Motor neuron (in vitro differentiated cells): ENCODE data around the gene GFAP. TPM values are rescaled to one million over a fixed set of nuclear protein-coding genes. Genes with fewer than 3 reads are reported as not detected.
A peak's percentile ranks its signal among the peaks of the same experiment; 100 is the strongest.

ENCODE experiments used
- ATAC-seq, 8 experiments: fragments of 200-7000 bp; cut with Tn5 transposase; replicated peaks in 6 of 8; 2 replicates each; pipeline ENCODE4 v1.8.0; 2021; ENCODE audit warnings: mild to moderate bottlenecking in 8 of 8, moderate library complexity in 8 of 8
- H3K27ac ChIP-seq, 2 donors: fragments of 250-450 bp; sonication (Bioruptor Pico); 2 replicates each; pipeline ENCODE4 v1.9.0; 2021; ENCODE audit warnings: antibody characterized with exemption in 2 of 2, mild to moderate bottlenecking in 2 of 2, moderate library complexity in 1 of 2
- H3K4me1 ChIP-seq, 2 donors: fragments of 250-450 bp; sonication (Bioruptor Pico); replicated peaks in 1 of 2; 2 replicates each; pipeline ENCODE4 v1.6.1; 2021; ENCODE audit warnings: antibody characterized with exemption in 2 of 2, mild to moderate bottlenecking in 2 of 2, moderate library complexity in 1 of 2
- H3K4me3 ChIP-seq, 5 donors: fragments of 250-450 bp; sonication (Bioruptor Pico); 2 replicates each; pipeline ENCODE4 v1.9.0; 2021; ENCODE audit warnings: antibody characterized with exemption in 5 of 5, mild to moderate bottlenecking in 5 of 5, moderate library complexity in 4 of 5
- WGBS, 10 experiments: fragments of 450-650 bp; shearing (Covaris generic); methylation state at CpG; one replicate each; pipeline ENCODE4 v1.0.0; 2022; 5-methylcytosine and 5-hydroxymethylcytosine counted together
- in situ Hi-C, 9 experiments: fragments of 400-800 bp; cut with MboI; loops; one replicate each; pipeline ENCODE4 v1.15.0; 2021; ENCODE audit warnings: low sequenced_read_pairs in 9 of 9, low pct_unique_long_range_greater_than_20kb in 2 of 9; ENCODE audit not compliant: unreplicated experiment in 9 of 9
- total RNA-seq, 8 experiments: library from RNA; unstranded; fragments of 300-600 nt; gene quantifications; 2 replicates each; pipeline versions ENCODE4 v1.2.3 to v1.2.4, GENCODE V29; 2022

GFAP gene
- total RNA-seq, 8 experiments from 2014 or later = 0.92 to 2,179 (median 1.8) TPM

DNA sequence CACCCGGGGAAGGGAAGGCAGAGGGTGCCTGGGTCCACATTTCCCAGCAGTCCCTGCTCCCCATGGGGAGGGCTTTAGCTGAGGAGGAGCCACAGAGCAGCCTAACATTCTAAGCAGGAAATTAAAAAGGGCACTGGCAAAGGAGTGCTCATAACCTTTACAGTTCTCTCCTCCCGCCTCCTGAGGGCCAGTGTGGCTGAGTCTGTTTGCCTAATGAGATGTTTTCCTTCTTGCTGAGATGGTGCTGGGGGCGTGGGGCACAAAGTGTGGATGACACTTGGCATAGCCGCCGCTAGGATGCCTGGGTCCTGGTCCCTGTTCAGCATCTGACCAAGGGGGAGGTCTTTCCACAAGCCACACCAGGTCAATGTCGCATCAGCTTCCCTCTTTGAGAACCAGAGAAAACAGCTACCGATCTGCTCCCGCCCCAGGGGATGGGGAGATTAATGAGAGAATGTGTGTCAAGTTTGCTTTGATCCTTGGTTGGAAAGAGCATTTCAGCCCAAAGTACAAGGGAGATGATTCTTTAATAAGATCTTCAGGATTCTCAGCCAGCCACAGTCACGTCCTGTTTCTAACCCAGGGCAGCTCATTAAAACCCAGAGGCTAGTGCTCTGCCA, 26.5 kb upstream of the GFAP start:
- 17 to 95% (median 90%) methylated on average over 1 to 8 of the region's 9 CpGs; no CpG with 5 or more reads in 3 of the 10 experiments for whole genome bisulfite sequencing, 10 experiments
- no peaks in the 10 kb centered on the region for H3K4me1 ChIP-seq
- in situ Hi-C loops = no loop called here
- ATAC-seq = peak in 1 of 8 experiments; percentile 46
- no peak overlapping the region for H3K27ac ChIP-seq
- H3K4me3 ChIP-seq = no peak overlapping the region

DNA sequence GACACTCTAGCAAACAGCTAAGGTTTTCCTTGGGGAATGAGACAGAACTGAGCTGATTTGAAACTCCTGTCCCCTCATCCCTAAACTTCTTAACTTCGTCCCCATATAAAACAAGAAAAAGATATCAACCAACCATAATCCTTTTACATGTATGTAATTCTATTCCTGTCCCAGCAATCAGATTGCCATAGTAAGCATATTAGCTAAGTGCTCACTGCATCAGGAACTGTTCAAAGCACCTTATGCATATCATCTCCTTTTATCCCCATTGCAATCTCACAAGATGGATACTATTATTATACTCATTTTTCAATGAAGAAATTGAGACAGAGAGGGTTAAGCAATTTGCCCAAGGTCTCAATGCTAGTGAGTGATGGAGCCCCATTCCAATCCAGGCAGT, 25.5 kb upstream of the GFAP start:
- Histone ChIP-seq H3K4me1 (no peaks in the 10 kb centered on the region), H3K4me3 (no peak overlapping the region), H3K27ac (no peak overlapping the region)
- WGBS, 10 experiments = 89 to 100% (median 100%) methylated on average over 1 of the region's 1 CpG; no CpG with 5 or more reads in 5 of the 10 experiments
- no peak for ATAC-seq
- in situ Hi-C loops = no loop called here

DNA sequence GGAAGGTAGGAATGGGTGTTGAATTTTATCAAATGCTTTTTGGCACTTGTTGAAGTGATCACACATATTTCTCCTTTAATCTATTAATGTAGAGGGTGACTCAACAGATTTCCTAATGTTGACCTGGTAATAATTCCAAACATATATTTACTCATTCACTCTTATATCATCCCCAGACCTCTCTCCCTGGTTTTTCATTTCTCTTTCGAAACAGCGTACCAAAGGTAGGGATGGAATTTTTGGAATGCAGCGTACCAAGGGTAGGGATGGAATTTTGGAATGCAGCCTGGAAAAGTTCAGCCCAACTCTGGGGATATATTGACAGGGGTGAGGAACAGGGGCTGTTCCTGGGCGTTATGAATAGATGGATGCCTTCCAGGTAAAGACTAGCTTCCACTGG, 25.0 kb upstream of the GFAP start:
- in situ Hi-C loops = no loop called here
- ATAC-seq = no peak
- WGBS, 10 experiments = 80 to 100% (median 97%) methylated on average over 1 to 4 of the region's 4 CpGs; no CpG with 5 or more reads in 2 of the 10 experiments
- Histone ChIP-seq H3K4me3 (no peak overlapping the region), H3K27ac (no peak overlapping the region), H3K4me1 (no peaks in the 10 kb centered on the region)

DNA sequence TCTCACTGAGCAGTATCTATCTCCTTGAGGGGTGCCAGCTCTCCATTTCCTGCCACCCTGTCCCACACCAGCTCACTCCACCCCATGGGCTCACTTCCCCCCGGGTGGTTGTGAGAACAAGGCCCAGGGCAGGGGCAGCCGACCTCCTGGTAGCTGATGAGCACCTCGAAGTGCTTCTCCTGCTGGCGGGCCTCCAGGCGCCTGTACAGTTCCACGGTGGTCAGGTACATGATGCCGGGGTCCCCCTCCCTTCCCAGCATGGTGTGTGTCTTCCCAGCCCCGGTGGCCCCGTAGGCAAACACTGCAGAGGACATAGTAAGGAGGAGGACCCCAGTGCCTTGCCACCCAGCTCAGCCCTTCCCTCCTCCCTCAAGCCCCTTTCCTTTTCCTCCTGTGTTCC, 19.8 kb upstream of the GFAP start:
- Histone ChIP-seq H3K4me1 (peaks cover 4 to 13% of the 10 kb centered on the region in 2 donors), H3K4me3 (no peak overlapping the region), H3K27ac (no peak overlapping the region)
- WGBS, 10 experiments = 100% methylated on average over 1 of the region's 9 CpGs; no CpG with 5 or more reads in 9 of the 10 experiments
- in situ Hi-C loops = no loop called here
- ATAC-seq = no peak

DNA sequence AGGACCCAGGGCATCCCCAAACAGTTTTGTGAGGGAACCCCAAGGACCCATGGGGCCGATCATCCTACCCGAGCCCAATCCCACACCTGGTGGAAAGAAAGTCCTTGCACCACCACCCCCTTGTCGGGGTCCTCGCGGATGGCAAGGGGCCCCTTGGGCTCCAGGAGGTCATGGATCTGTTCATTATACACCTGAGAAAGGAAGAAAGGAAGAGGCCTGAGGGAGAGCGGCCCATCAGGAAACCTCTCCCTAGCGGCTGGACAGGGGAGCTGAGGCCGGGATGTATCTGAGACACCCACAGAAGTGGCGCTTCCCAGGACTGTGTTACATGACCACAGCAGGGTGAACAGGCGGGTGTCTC, 19.4 kb upstream of the GFAP start:
- in situ Hi-C loops = no loop called here
- Histone ChIP-seq H3K27ac (no peak overlapping the region), H3K4me1 (peaks cover 4 to 13% of the 10 kb centered on the region in 2 donors), H3K4me3 (no peak overlapping the region)
- no peak for ATAC-seq
- 95 to 100% (median 100%) methylated on average over 1 to 8 of the region's 10 CpGs; no CpG with 5 or more reads in 7 of the 10 experiments for WGBS, 10 experiments

DNA sequence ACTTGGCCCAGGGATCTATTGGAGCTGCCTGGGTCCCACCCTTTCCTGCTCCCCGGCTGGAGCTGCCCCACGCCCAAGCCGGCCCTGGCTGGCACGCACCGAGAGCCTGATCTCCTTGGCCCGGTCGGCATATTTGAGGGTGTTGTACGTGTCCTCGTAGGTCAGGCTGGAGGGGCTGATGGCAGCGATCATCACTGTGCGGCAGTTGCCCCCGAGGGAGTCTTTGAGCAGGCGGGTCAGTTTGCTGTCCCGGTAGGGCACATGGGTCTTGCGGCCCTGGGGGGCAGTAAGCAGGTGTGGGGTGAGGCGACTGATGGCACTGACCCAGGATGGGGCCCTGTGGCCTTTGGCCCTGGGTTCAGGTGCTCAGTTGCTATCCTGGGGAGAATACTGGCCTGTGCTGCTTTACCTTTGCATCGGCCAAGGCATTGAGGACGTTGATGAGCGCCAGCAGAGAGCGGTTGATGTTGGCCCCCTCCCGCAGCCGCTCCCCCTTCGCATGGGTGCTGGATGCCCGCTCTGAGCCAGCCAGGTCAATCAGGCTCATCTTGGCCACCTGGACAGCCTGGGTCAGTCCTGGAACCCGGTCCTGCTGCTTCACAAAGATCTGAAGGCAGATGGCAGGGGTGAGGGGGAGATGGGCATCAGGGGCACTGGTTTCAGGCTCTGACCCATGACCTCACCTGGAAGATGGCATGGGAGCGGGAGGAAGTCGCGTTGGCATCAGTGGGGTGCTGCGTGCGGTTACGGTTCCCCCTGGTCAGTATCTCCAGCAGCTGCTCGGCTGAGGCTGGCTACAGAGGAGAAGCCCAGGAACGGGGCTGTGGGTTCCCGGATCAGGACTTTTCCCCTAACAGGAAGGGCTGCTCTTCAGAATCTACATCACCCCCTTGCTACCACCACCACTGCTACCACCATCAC, 18.8 kb upstream of the GFAP start:
- in situ Hi-C loops = no loop called here
- 80 to 100% (median 92%) methylated on average over 1 to 15 of the region's 34 CpGs; no CpG with 5 or more reads in 5 of the 10 experiments for WGBS, 10 experiments
- no peak for ATAC-seq
- no peak overlapping the region for H3K27ac ChIP-seq
- no peak overlapping the region for H3K4me3 ChIP-seq
- H3K4me1 ChIP-seq = peaks cover 4 to 13% of the 10 kb centered on the region in 2 donors

DNA sequence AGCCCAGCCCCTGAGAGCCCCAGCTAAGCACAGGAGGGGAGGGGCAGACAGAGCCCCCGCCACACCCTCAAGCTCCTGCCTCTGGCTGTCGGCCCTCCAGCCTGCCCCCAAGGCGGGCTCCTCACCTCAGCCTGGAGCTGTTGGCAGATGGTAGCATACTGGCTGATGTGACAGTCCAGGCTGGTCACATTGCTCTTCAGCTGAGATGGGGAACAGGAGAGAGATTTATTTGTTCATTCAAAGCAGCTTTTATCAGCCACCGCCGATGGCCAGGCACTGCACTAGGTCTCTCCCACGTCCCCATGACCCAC, 17.4 kb upstream of the GFAP start:
- Histone ChIP-seq H3K27ac (no peak overlapping the region), H3K4me3 (no peak overlapping the region), H3K4me1 (peaks cover 4 to 13% of the 10 kb centered on the region in 2 donors)
- in situ Hi-C loops = no loop called here
- 60 to 100% (median 82%) methylated on average over 1 to 3 of the region's 6 CpGs; no CpG with 5 or more reads in 7 of the 10 experiments for WGBS, 10 experiments
- ATAC-seq = peak in 3 of 8 experiments; percentile 12 to 27 (median 15)

DNA sequence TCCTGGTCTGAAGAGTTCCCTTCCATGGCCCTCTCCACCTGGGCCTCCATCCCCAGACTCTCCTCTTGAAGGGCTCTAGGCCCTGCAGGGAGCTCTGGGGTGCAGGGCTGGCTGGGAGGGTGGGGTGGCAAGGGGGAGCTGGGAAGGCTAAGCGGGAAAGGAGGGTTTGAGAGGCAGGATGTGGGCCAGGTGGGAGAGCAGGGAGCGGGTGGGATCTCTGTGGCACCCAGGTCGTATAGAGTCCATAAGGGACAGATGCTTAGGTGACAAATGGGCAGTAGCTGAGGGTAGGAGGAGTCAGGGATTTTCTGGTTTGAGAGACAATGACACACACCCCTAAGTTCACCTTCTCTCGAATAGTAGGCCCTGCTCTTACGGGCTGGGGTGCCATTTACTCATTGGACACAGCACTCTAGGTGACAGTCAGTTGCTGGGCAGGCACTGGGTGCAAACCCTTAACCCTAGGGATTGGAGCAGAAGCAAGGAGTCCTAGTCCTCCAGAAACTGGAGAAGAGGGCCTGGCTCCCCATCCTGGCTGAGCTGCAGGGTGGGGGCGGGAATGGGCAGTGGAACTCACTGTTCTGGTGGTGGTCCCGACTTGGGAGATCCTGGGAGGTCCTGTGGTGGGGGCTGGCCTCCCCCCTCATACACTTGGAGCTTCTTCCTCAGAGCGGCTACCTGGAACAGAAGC, 16.9 kb upstream of the GFAP start:
- Histone ChIP-seq H3K4me1 (peaks cover 4 to 13% of the 10 kb centered on the region in 2 donors), H3K27ac (no peak overlapping the region), H3K4me3 (no peak overlapping the region)
- ATAC-seq = no peak
- in situ Hi-C loops = no loop called here
- WGBS, 10 experiments = 72 to 100% (median 100%) methylated on average over 2 to 4 of the region's 8 CpGs; no CpG with 5 or more reads in 7 of the 10 experiments

DNA sequence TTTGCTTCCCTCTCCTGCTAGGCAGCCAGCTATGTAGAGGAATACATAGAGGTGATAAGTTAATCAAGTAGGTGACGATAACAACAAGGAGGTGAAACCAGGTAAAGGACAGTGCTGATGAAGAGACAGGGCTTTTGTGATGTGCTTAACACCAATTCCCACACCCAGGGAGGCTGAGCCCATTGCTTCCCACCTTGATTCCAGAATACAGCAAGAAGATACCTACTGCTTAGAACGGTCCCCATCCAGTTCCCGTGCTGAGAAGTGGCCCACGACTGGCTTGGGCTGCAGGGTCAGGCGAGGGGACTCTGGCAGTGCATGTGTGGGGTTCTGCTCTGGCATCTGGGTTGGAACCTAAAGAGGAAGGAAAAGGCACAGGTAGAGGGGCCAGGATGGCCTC, 16.1 kb upstream of the GFAP start:
- Histone ChIP-seq H3K4me3 (no peak overlapping the region), H3K4me1 (peaks cover 4 to 13% of the 10 kb centered on the region in 2 donors), H3K27ac (no peak overlapping the region)
- in situ Hi-C loops = no loop called here
- no peak for ATAC-seq
- 86 to 100% (median 100%) methylated on average over 1 to 3 of the region's 5 CpGs; no CpG with 5 or more reads in 6 of the 10 experiments for WGBS, 10 experiments

DNA sequence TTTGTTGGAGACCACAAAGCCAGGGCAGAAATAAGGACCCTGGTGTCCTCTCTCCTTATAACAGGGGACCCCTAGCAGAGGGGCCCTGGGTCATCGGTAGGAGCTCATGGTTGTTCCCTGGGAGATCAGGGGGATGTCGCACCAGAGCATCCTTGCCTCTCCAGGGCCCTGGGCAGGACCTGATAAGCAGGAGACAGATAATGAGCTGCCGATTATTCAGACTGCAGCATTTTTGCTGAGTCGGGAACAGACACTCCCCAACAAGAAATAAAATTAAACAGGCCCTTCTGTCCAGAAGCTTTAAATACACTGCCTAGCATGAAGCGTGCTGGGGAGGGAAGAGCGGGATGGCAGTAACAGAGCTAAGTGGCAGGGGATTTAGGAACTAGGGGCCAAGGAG, 15.4 kb upstream of the GFAP start:
- 0 to 100% (median 86%) methylated on average over 1 to 5 of the region's 6 CpGs; no CpG with 5 or more reads in 3 of the 10 experiments for WGBS, 10 experiments
- peak overlapping the region in 1 of 2 donors; percentile 61 for H3K27ac ChIP-seq
- H3K4me1 ChIP-seq = peaks cover 4 to 13% of the 10 kb centered on the region in 2 donors
- in situ Hi-C loops = no loop called here
- no peak overlapping the region for H3K4me3 ChIP-seq
- peak in 3 of 8 experiments; percentile 30 to 54 (median 31) for ATAC-seq

DNA sequence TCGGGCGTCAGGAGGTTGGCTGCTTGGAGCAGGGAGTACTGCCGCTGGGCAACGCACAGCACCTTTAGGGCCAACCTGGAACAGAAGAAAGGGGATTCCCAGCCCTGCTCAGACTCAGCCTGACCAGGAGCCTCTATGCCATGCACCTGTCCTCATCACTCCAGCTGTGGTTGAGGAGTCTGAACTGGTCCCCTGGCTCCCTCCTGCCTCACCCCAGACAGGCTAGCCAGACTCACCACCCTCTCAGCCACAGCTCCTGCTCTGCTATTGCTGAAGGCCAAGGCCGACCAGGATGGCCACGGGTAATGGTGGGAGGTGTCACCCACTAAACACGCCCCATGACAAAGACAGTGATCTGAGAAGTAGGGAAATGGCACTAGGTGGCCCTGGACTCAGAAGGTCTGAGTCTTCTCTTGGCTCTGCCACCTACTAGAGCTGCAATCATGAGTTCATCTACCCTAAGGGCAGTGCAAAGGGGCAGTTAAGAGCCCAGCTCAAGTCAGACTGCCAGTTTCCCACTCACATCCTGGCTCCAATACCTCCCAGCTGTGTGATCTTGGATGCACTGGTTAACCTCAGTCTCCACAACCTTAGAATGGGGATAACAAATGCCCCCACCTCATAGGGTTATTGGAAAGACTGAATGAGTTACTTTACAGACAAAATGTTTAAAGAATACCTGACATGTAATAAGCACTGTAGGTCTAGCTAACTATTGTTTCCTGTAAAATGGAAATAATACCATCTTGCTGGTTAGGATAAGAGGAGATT, 13.8 kb upstream of the GFAP start:
- ATAC-seq = no peak
- WGBS, 10 experiments = 88 to 100% (median 100%) methylated on average over 1 to 3 of the region's 7 CpGs; no CpG with 5 or more reads in 6 of the 10 experiments
- in situ Hi-C loops = loop anchor here in 3 of 9 experiments (10.0 kb wide), 1 partner anchor 86 kb away; no protein-coding TSS in a partner anchor
- no peak overlapping the region for H3K27ac ChIP-seq
- H3K4me1 ChIP-seq = peaks cover 4 to 13% of the 10 kb centered on the region in 2 donors
- H3K4me3 ChIP-seq = no peak overlapping the region

DNA sequence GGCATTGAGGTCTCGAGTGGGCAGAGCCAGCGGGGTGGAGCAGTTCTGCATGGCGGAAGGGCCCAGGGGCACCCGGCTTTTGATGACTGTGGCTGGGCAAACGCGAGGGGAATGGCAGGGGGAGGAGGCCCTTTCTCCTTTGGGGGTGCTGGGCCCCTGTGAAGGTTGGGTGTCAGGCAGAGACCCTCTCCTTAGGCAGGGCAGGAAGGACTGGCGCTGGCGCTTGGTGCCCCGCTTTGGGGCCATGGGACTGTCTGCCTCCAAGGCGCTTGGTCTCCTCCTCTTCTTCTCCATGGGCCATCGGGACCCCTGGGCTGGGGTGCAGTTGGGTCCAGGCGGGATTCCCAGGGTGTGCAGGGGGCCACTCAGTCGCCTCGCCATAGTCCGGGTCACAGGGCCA, 12.8 kb upstream of the GFAP start:
- no peak for ATAC-seq
- 93 to 95% methylated on average over 3 to 4 of the region's 15 CpGs; no CpG with 5 or more reads in 8 of the 10 experiments for WGBS, 10 experiments
- Histone ChIP-seq H3K27ac (no peak overlapping the region), H3K4me1 (peaks cover 4 to 14% of the 10 kb centered on the region in 2 donors), H3K4me3 (no peak overlapping the region)
- in situ Hi-C loops = loop anchor here in 3 of 9 experiments (10.0 kb wide), 1 partner anchor 87 kb away; no protein-coding TSS in a partner anchor
